ENCODE measurements around the gene SELPLG.

DNA sequence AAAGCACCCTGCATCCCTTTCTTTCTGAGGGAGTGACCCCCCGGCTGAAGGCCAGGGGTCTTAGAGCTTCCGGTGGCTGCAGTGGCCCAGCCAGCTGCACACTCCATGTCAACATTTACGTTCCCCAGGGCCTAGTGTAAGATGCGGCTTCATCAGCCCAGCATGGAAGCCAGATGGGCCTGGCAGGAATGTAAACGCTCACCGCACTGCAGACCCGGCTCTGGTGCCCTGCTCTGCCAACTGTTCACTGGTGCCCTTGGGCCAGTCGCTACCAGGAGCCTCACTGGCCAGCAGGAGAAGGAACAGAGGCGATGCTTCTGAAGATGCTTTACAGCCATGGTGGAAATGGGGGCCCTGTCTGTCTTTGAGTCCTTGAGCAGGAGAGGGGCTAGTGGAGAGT lies 27.2 kb downstream of the SELPLG start:
- TF ChIP-seq CTCF (IDR thresholded peaks at IDR 0.05) (no peak), EZH2 (IDR thresholded peaks at IDR 0.05) (no peak)

All from neural progenitor cell (in vitro differentiated cells).